Adrenal gland (tissue), 5 donors: Measurements from ENCODE around the gene WIPF1.

ENCODE experiments used
- POLR2A ChIP-seq, 2 donors: fragments of 450-650 bp; IDR thresholded peaks; one replicate each; pipeline ENCODE4 v1.6.1; 2017; ENCODE audit warnings: antibody characterized with exemption in 2 of 2, mild to moderate bottlenecking in 2 of 2, moderate library complexity in 1 of 2
- TF ChIP-seq, protein P1 (sequence below), 6 experiments: fragments of 450-650 bp in 4 of 6; fragments of 200-600 bp in 2 of 6; sonication (generic) in 1 of 6; IDR thresholded peaks; 1 replicate in 5 of 6; 2 replicates in 1 of 6; pipeline versions ENCODE4 v1.5.1 to v1.8.0; 2016 to 2021; ENCODE audit warnings: antibody characterized with exemption in 6 of 6, mild to moderate bottlenecking in 2 of 6, moderate library complexity in 1 of 6
- donor health status: DM: no; HTN: no; CAD: no.

DNA sequence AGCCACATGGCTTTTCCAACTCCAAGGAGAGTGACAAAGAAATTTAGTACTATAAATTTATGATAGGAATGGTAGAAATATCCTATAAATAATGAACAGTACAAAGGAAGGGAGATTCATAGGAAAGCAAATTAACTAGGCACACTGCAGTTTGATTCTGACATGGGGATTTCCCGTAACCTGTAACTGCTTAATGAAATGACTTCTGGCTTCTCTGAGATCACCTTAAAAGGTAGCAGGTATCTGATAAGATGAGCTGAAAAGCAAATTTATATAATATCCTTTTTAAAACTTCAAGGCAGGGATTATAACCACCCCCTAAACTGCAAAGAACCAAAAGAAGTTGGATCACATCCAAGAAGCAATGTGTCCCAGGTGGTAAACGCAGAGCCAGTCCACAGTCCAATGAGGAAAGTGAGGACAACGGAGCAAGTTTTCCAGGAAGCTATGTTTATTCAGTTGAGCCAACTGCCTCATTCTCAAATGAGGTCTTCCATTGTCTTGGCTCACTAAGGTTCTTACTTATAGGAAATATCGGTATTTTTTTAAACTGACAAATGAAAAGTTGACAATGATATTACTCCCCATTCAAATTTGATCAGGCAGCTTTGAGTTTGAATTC lies 43.0 kb downstream of the WIPF1 start:
- no peak for TF ChIP-seq POLR2A (IDR thresholded peaks at IDR 0.05)
- TF ChIP-seq, protein P1, sequence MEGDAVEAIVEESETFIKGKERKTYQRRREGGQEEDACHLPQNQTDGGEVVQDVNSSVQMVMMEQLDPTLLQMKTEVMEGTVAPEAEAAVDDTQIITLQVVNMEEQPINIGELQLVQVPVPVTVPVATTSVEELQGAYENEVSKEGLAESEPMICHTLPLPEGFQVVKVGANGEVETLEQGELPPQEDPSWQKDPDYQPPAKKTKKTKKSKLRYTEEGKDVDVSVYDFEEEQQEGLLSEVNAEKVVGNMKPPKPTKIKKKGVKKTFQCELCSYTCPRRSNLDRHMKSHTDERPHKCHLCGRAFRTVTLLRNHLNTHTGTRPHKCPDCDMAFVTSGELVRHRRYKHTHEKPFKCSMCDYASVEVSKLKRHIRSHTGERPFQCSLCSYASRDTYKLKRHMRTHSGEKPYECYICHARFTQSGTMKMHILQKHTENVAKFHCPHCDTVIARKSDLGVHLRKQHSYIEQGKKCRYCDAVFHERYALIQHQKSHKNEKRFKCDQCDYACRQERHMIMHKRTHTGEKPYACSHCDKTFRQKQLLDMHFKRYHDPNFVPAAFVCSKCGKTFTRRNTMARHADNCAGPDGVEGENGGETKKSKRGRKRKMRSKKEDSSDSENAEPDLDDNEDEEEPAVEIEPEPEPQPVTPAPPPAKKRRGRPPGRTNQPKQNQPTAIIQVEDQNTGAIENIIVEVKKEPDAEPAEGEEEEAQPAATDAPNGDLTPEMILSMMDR (IDR thresholded peaks at IDR 0.05), result no peak
